ENCODE results near the gene KLRC1.

KLRC1 gene

DNA sequence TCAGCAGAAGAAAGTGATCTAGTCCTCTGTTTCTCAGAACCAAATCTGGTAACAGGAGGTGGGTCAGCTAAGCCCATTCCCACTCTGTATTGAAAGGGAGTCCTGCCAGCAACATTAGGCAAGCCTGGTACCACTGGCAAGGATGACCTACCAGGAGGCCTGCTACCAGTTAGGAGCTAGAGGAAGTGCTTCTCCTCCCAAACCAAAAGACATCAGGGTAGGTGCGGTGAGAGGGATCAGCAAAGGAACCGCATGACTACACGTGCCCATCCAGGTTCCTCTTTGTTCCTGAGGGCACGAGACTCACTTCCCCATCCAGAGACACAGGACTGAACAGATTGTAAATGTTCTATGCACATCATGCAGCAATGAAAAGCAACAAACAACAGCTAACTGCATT is 46.5 kb downstream of the KLRC1 start:
- ATAC-seq: no peak
- TF ChIP-seq CSDC2 (CRISPR knock-in tag; IDR thresholded peaks at IDR 0.05) (no peak), ZNF8 (CRISPR knock-in tag; IDR thresholded peaks at IDR 0.05) (no peak), ISL1 (CRISPR knock-in tag; IDR thresholded peaks at IDR 0.05) (no peak), ESRRG (CRISPR knock-in tag; IDR thresholded peaks at IDR 0.05) (no peak), TOX (CRISPR knock-in tag; IDR thresholded peaks at IDR 0.05; ENCODE audit: borderline replicate concordance) (no peak), ARNTL (CRISPR knock-in tag; IDR thresholded peaks at IDR 0.05; ENCODE audit: borderline replicate concordance, low read depth) (no peak), GLIS3 (CRISPR knock-in tag; IDR thresholded peaks at IDR 0.05) (no peak), ZFP3 (CRISPR knock-in tag; IDR thresholded peaks at IDR 0.05) (no peak)
- TF ChIP-seq, protein P1, sequence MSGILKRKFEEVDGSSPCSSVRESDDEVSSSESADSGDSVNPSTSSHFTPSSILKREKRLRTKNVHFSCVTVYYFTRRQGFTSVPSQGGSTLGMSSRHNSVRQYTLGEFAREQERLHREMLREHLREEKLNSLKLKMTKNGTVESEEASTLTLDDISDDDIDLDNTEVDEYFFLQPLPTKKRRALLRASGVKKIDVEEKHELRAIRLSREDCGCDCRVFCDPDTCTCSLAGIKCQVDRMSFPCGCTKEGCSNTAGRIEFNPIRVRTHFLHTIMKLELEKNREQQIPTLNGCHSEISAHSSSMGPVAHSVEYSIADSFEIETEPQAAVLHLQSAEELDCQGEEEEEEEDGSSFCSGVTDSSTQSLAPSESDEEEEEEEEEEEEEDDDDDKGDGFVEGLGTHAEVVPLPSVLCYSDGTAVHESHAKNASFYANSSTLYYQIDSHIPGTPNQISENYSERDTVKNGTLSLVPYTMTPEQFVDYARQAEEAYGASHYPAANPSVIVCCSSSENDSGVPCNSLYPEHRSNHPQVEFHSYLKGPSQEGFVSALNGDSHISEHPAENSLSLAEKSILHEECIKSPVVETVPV (CRISPR knock-in tag; IDR thresholded peaks at IDR 0.05): no peak
- TF ChIP-seq, protein P2, sequence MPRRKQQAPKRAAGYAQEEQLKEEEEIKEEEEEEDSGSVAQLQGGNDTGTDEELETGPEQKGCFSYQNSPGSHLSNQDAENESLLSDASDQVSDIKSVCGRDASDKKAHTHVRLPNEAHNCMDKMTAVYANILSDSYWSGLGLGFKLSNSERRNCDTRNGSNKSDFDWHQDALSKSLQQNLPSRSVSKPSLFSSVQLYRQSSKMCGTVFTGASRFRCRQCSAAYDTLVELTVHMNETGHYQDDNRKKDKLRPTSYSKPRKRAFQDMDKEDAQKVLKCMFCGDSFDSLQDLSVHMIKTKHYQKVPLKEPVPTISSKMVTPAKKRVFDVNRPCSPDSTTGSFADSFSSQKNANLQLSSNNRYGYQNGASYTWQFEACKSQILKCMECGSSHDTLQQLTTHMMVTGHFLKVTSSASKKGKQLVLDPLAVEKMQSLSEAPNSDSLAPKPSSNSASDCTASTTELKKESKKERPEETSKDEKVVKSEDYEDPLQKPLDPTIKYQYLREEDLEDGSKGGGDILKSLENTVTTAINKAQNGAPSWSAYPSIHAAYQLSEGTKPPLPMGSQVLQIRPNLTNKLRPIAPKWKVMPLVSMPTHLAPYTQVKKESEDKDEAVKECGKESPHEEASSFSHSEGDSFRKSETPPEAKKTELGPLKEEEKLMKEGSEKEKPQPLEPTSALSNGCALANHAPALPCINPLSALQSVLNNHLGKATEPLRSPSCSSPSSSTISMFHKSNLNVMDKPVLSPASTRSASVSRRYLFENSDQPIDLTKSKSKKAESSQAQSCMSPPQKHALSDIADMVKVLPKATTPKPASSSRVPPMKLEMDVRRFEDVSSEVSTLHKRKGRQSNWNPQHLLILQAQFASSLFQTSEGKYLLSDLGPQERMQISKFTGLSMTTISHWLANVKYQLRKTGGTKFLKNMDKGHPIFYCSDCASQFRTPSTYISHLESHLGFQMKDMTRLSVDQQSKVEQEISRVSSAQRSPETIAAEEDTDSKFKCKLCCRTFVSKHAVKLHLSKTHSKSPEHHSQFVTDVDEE (CRISPR knock-in tag; IDR thresholded peaks at IDR 0.05): no peak
- TF ChIP-seq, protein P3, sequence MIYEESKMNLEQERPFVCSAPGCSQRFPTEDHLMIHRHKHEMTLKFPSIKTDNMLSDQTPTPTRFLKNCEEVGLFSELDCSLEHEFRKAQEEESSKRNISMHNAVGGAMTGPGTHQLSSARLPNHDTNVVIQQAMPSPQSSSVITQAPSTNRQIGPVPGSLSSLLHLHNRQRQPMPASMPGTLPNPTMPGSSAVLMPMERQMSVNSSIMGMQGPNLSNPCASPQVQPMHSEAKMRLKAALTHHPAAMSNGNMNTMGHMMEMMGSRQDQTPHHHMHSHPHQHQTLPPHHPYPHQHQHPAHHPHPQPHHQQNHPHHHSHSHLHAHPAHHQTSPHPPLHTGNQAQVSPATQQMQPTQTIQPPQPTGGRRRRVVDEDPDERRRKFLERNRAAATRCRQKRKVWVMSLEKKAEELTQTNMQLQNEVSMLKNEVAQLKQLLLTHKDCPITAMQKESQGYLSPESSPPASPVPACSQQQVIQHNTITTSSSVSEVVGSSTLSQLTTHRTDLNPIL (CRISPR knock-in tag; IDR thresholded peaks at IDR 0.05; ENCODE audit: low read depth): no peak

DNA sequence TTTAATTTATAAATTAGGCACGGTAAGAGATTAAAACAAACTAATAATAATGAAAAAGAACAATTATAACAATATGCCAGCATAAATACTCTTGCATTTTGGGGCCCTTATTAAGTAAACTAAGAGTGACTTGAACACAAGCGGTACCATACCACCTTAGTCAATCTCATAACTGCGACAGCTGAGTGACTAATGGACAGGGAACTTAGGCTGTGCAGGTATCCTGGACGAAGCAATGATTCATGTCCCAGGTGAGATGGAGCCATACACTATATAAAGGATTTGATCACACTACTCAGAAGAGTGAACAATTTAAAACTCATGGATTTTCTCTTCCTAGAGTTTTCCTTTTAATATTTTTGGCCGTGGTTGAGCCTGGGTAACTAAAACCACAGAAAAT is 47.9 kb downstream of the KLRC1 start:
- no peak for ATAC-seq
- no peak for TF ChIP-seq RARB (CRISPR knock-in tag; IDR thresholded peaks at IDR 0.05)
- TF ChIP-seq, protein P4, sequence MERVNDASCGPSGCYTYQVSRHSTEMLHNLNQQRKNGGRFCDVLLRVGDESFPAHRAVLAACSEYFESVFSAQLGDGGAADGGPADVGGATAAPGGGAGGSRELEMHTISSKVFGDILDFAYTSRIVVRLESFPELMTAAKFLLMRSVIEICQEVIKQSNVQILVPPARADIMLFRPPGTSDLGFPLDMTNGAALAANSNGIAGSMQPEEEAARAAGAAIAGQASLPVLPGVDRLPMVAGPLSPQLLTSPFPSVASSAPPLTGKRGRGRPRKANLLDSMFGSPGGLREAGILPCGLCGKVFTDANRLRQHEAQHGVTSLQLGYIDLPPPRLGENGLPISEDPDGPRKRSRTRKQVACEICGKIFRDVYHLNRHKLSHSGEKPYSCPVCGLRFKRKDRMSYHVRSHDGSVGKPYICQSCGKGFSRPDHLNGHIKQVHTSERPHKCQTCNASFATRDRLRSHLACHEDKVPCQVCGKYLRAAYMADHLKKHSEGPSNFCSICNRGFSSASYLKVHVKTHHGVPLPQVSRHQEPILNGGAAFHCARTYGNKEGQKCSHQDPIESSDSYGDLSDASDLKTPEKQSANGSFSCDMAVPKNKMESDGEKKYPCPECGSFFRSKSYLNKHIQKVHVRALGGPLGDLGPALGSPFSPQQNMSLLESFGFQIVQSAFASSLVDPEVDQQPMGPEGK (CRISPR knock-in tag; IDR thresholded peaks at IDR 0.05; ENCODE audit: borderline replicate concordance): no peak
- TF ChIP-seq, protein P1 (CRISPR knock-in tag; IDR thresholded peaks at IDR 0.05): no peak
- TF ChIP-seq ARNTL (CRISPR knock-in tag; IDR thresholded peaks at IDR 0.05; ENCODE audit: borderline replicate concordance, low read depth): no peak
- TF ChIP-seq ZNF565 (CRISPR knock-in tag; conservative IDR thresholded peaks at IDR 0.05; ENCODE audit: low read depth): no peak
- TF ChIP-seq BACH2 (CRISPR knock-in tag; IDR thresholded peaks at IDR 0.05; ENCODE audit: borderline replicate concordance): no peak
- no peak for TF ChIP-seq CSDC2 (CRISPR knock-in tag; IDR thresholded peaks at IDR 0.05)
- TF ChIP-seq ZNF70 (CRISPR knock-in tag; IDR thresholded peaks at IDR 0.05): no peak
- TF ChIP-seq, protein P5, sequence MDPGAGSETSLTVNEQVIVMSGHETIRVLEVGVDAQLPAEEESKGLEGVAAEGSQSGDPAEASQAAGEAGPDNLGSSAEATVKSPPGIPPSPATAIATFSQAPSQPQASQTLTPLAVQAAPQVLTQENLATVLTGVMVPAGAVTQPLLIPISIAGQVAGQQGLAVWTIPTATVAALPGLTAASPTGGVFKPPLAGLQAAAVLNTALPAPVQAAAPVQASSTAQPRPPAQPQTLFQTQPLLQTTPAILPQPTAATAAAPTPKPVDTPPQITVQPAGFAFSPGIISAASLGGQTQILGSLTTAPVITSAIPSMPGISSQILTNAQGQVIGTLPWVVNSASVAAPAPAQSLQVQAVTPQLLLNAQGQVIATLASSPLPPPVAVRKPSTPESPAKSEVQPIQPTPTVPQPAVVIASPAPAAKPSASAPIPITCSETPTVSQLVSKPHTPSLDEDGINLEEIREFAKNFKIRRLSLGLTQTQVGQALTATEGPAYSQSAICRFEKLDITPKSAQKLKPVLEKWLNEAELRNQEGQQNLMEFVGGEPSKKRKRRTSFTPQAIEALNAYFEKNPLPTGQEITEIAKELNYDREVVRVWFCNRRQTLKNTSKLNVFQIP (CRISPR knock-in tag; IDR thresholded peaks at IDR 0.05; ENCODE audit: borderline replicate concordance, low read depth): no peak
- TF ChIP-seq, protein P2 (CRISPR knock-in tag; IDR thresholded peaks at IDR 0.05): no peak
- no peak for TF ChIP-seq ZFP3 (CRISPR knock-in tag; IDR thresholded peaks at IDR 0.05)
- TF ChIP-seq GLIS3 (CRISPR knock-in tag; IDR thresholded peaks at IDR 0.05): no peak
- TF ChIP-seq TOX (CRISPR knock-in tag; IDR thresholded peaks at IDR 0.05; ENCODE audit: borderline replicate concordance): no peak
- no peak for TF ChIP-seq ZFP30 (CRISPR knock-in tag; IDR thresholded peaks at IDR 0.05)
- no peak for TF ChIP-seq ZNF8 (CRISPR knock-in tag; IDR thresholded peaks at IDR 0.05)
- no peak for TF ChIP-seq SNAI2 (CRISPR knock-in tag; IDR thresholded peaks at IDR 0.05)
- TF ChIP-seq ESRRG (CRISPR knock-in tag; IDR thresholded peaks at IDR 0.05): no peak
- no peak for TF ChIP-seq PPARA (CRISPR knock-in tag; IDR thresholded peaks at IDR 0.05; ENCODE audit: borderline replicate concordance)
